ENCODE results near the gene KCNIP3. TPM values are rescaled to one million over a fixed set of nuclear protein-coding genes. Genes with fewer than 3 reads are reported as not detected.

Gene KCNIP3
- total RNA-seq, 1 donor from 2014 or later: under 0.01 TPM

GRCh38 chr2:95294579-95295250 is 2.4 kb upstream of the KCNIP3 start:
- TF ChIP-seq CTCF (IDR thresholded peaks at IDR 0.05; ENCODE audit: insufficient read depth, low read length, severe bottlenecking): no peak

GRCh38 chr2:95295376-95295775 is 1.8 kb upstream of the KCNIP3 start:
- Histone ChIP-seq H3K27me3 (ENCODE audit: control insufficient read depth, insufficient read depth, low read length) (peaks cover 15% of the 10 kb centered on the region), H3K4me3 (ENCODE audit: low read depth, low read length) (no peak overlapping the region), H3K36me3 (ENCODE audit: control insufficient read depth, insufficient read depth, low read length) (peaks cover 2% of the 10 kb centered on the region)
- DNase-seq (ENCODE audit: low read depth): no peak
- TF ChIP-seq CTCF (IDR thresholded peaks at IDR 0.05; ENCODE audit: insufficient read depth, low read length, severe bottlenecking): no peak
- FAIRE-seq: no peak

More at GRCh38 chr2:95294579-95295250, 2.4 kb upstream of the KCNIP3 start:
- Histone ChIP-seq H3K4me3 (ENCODE audit: low read depth, low read length) (no peak overlapping the region), H3K36me3 (ENCODE audit: control insufficient read depth, insufficient read depth, low read length) (peaks cover 7% of the 10 kb centered on the region), H3K27me3 (ENCODE audit: control insufficient read depth, insufficient read depth, low read length) (peaks cover 15% of the 10 kb centered on the region)
- no peak for DNase-seq (ENCODE audit: low read depth)
- no peak for FAIRE-seq

GRCh38 chr2:95296011-95296410 is 1.1 kb upstream of the KCNIP3 start:
- TF ChIP-seq CTCF (IDR thresholded peaks at IDR 0.05; ENCODE audit: insufficient read depth, low read length, severe bottlenecking): no peak

GRCh38 chr2:95297639-95298395 is 670 bp downstream of the KCNIP3 start:
- FAIRE-seq (peak; percentile 64), DNase-seq (ENCODE audit: low read depth) (no peak)
- TF ChIP-seq CTCF (IDR thresholded peaks at IDR 0.05; ENCODE audit: insufficient read depth, low read length, severe bottlenecking): no peak
- Histone ChIP-seq H3K36me3 (ENCODE audit: control insufficient read depth, insufficient read depth, low read length) (no peaks in the 10 kb centered on the region), H3K27me3 (ENCODE audit: control insufficient read depth, insufficient read depth, low read length) (peaks cover 15% of the 10 kb centered on the region), H3K4me3 (ENCODE audit: low read depth, low read length) (no peak overlapping the region)

More at GRCh38 chr2:95296011-95296410, 1.1 kb upstream of the KCNIP3 start:
- H3K27me3 ChIP-seq (ENCODE audit: control insufficient read depth, insufficient read depth, low read length): peaks cover 15% of the 10 kb centered on the region
- DNase-seq (ENCODE audit: low read depth) (no peak), FAIRE-seq (no peak)
- peaks cover 2% of the 10 kb centered on the region for H3K36me3 ChIP-seq (ENCODE audit: control insufficient read depth, insufficient read depth, low read length)
- H3K4me3 ChIP-seq (ENCODE audit: low read depth, low read length): no peak overlapping the region

GRCh38 chr2:95298486-95299111 is 1.5 kb downstream of the KCNIP3 start:
- Histone ChIP-seq H3K36me3 (ENCODE audit: control insufficient read depth, insufficient read depth, low read length) (no peaks in the 10 kb centered on the region), H3K4me3 (ENCODE audit: low read depth, low read length) (no peak overlapping the region), H3K27me3 (ENCODE audit: control insufficient read depth, insufficient read depth, low read length) (peaks cover 15% of the 10 kb centered on the region)
- FAIRE-seq: no peak
- DNase-seq (ENCODE audit: low read depth): no peak
- no peak for TF ChIP-seq CTCF (IDR thresholded peaks at IDR 0.05; ENCODE audit: insufficient read depth, low read length, severe bottlenecking)

Data from bronchial epithelial cell (primary cell).